ENCODE results near the gene OR5AR1.

GRCh38 chr11:56625946-56626345 lies 37.5 kb upstream of the OR5AR1 start:
- TF ChIP-seq POLR2A (IDR thresholded peaks at IDR 0.05), result no peak
- TF ChIP-seq, protein P1, sequence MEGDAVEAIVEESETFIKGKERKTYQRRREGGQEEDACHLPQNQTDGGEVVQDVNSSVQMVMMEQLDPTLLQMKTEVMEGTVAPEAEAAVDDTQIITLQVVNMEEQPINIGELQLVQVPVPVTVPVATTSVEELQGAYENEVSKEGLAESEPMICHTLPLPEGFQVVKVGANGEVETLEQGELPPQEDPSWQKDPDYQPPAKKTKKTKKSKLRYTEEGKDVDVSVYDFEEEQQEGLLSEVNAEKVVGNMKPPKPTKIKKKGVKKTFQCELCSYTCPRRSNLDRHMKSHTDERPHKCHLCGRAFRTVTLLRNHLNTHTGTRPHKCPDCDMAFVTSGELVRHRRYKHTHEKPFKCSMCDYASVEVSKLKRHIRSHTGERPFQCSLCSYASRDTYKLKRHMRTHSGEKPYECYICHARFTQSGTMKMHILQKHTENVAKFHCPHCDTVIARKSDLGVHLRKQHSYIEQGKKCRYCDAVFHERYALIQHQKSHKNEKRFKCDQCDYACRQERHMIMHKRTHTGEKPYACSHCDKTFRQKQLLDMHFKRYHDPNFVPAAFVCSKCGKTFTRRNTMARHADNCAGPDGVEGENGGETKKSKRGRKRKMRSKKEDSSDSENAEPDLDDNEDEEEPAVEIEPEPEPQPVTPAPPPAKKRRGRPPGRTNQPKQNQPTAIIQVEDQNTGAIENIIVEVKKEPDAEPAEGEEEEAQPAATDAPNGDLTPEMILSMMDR (IDR thresholded peaks at IDR 0.05), result no peak

Data from Peyer's patch (tissue), 4 donors.